A673 (cell line): ENCODE measurements around the gene SAYSD1. TPM values are rescaled to one million over a fixed set of nuclear protein-coding genes. Genes with fewer than 3 reads are reported as not detected.
"Not testable (repeated sequence)": the region's sequence is repeated elsewhere in the genome, so short reads cannot be mapped to it uniquely, and the experiment has no call there.

Experiments used
- BruUV-seq: library from RNA; stranded (reverse); fragments of 400-500 nt; replicated peaks from 2 replicates; lab custom pipeline; 2021; lab: Mats Ljungman, UMichigan
- CTCF ChIA-PET: fragments of 300-600 bp; sonication (Branson Sonifier 250); formaldehyde crosslinking; loops from one replicate; lab custom pipeline; 2022; ENCODE audit warnings: antibody characterized with exemption; lab: Charles Lee
- POLR2A ChIA-PET: fragments of 300-600 bp; sonication (Branson Sonifier 250); formaldehyde crosslinking; loops from one replicate; lab custom pipeline; 2022; ENCODE audit warnings: antibody characterized with exemption; ENCODE audit not compliant: low non-redundant PET; lab: Charles Lee
- DNase-seq: peaks from one replicate; pipeline ENCODE4 v3.0.0-alpha.2; 2015; ENCODE audit warnings: low spot score
- H3K27ac ChIP-seq: fragments of 200-600 bp; sonication (generic); 2 replicates; pipeline ENCODE4 v1.5.1; 2016; ENCODE audit warnings: mixed run types, low read depth, mild to moderate bottlenecking, mixed read lengths, antibody characterized with exemption, low read length; ENCODE audit not compliant: poor library complexity, severe bottlenecking
- H3K27me3 ChIP-seq: fragments of 200-600 bp; sonication (generic); replicated peaks from 2 replicates; pipeline ENCODE4 v1.6.1; 2017; ENCODE audit warnings: mixed run types, low read depth, mild to moderate bottlenecking, mixed read lengths, antibody characterized with exemption, low read length; ENCODE audit not compliant: insufficient read depth, poor library complexity
- H3K36me3 ChIP-seq: fragments of 200-600 bp; sonication (generic); 2 replicates; pipeline ENCODE4 v1.6.1; 2016; ENCODE audit warnings: mixed run types, mild to moderate bottlenecking, mixed read lengths, antibody characterized with exemption, low read length; ENCODE audit not compliant: insufficient read depth, poor library complexity, severe bottlenecking
- H3K4me1 ChIP-seq: fragments of 200-600 bp; sonication (generic); 2 replicates; pipeline ENCODE4 v1.6.1; 2017; ENCODE audit warnings: mixed run types, mild to moderate bottlenecking, mixed read lengths, antibody characterized with exemption, low read length; ENCODE audit not compliant: insufficient read depth, poor library complexity, severe bottlenecking
- H3K4me3 ChIP-seq: fragments of 200-600 bp; sonication (generic); 2 replicates; pipeline ENCODE4 v1.5.1; 2016; ENCODE audit warnings: low read depth, mixed run types, mild to moderate bottlenecking, mixed read lengths, low read length; ENCODE audit not compliant: poor library complexity, severe bottlenecking
- H3K9me3 ChIP-seq: fragments of 200-600 bp; sonication (generic); 2 replicates; pipeline ENCODE4 v1.6.1; 2016; ENCODE audit warnings: mixed run types, low read depth, mild to moderate bottlenecking, mixed read lengths, antibody characterized with exemption, low read length; ENCODE audit not compliant: poor library complexity, severe bottlenecking
- CTCF ChIP-seq: fragments of 300-800, 200-600 bp; sonication (generic); conservative IDR thresholded peaks from 2 replicates; pipeline ENCODE4 v1.5.1; 2017; ENCODE audit warnings: low read depth, mild to moderate bottlenecking, antibody characterized with exemption, low read length, moderate library complexity, mixed read lengths
- EZH2 ChIP-seq: fragments of 200-600 bp; sonication (generic); IDR thresholded peaks from 2 replicates; pipeline ENCODE4 v1.6.1; 2017; ENCODE audit warnings: borderline replicate concordance, low read depth, mild to moderate bottlenecking, mixed read lengths, antibody characterized with exemption, low read length; ENCODE audit not compliant: poor library complexity, severe bottlenecking
- intact Hi-C: fragments of 100-400 bp; cut with micrococcal nuclease; formaldehyde crosslinking; loops from one replicate; pipeline ENCODE4 v1.10.0; 2022; ENCODE audit not compliant: unreplicated experiment
- total RNA-seq: library from RNA; stranded (reverse); gene quantifications from 2 replicates; pipeline ENCODE4 v1.2.3, GENCODE V29; 2021

The SAYSD1 gene
- total RNA-seq, 1 experiment from 2014 or later, result 16.2 TPM

GRCh38 chr6:39140556-39141167 is 25.7 kb upstream of the SAYSD1 start:
- peaks cover 24% of the 10 kb centered on the region for H3K27me3 ChIP-seq
- H3K4me1 ChIP-seq, result no peaks in the 10 kb centered on the region
- no peaks in the 10 kb centered on the region for H3K36me3 ChIP-seq
- intact Hi-C loops, result no loop called here
- BruUV-seq, result no TSS peak
- no peak for DNase-seq
- no peaks in the 10 kb centered on the region for H3K9me3 ChIP-seq
- TF ChIP-seq CTCF (no peak), EZH2 (no peak)
- no peak overlapping the region for H3K27ac ChIP-seq
- ChIA-PET POLR2A (no interaction called here), CTCF (no interaction called here)
- H3K4me3 ChIP-seq, result no peak overlapping the region

- DNase-seq, result peak; percentile 58
- Histone ChIP-seq H3K27ac (no peak overlapping the region), H3K4me3 (no peak overlapping the region), H3K36me3 (no peaks in the 10 kb centered on the region), H3K9me3 (no peaks in the 10 kb centered on the region), H3K4me1 (no peaks in the 10 kb centered on the region), H3K27me3 (peaks cover 14% of the 10 kb centered on the region)
- no TSS peak for BruUV-seq
- POLR2A ChIA-PET, result no interaction called here
- no peak for TF ChIP-seq CTCF
- intact Hi-C loops, result no loop called here
- CTCF ChIA-PET, result interaction anchor here (0.6 kb wide), 1 partner anchor 641 kb away, joined by 3 read pairs; no protein-coding TSS in a partner anchor
These were observed 22.3 kb upstream of the SAYSD1 start for GRCh38 chr6:39137245-39137644.

- H3K4me1 ChIP-seq, CTCF ChIA-PET, H3K36me3 ChIP-seq, DNase-seq, POLR2A ChIA-PET, H3K27me3 ChIP-seq, BruUV-seq, H3K9me3 ChIP-seq, intact Hi-C loops, H3K4me3 ChIP-seq, H3K27ac ChIP-seq: not testable (repeated sequence)
These were observed 21.2 kb upstream of the SAYSD1 start for GRCh38 chr6:39136207-39136606.

GRCh38 chr6:39134761-39135160 is 19.8 kb upstream of the SAYSD1 start:
- DNase-seq, CTCF ChIA-PET, H3K4me1 ChIP-seq, POLR2A ChIA-PET, BruUV-seq, intact Hi-C loops, H3K27me3 ChIP-seq, H3K36me3 ChIP-seq, H3K4me3 ChIP-seq, H3K27ac ChIP-seq, H3K9me3 ChIP-seq: not testable (repeated sequence)
